Right lobe of liver (tissue), 6 donors: Measurements from ENCODE around the gene SULF2. TPM values are rescaled to one million over a fixed set of nuclear protein-coding genes. Genes with fewer than 3 reads are reported as not detected.

Source experiments
- ATAC-seq, 4 donors: fragments of 200-7000 bp; cut with Tn5 transposase; one replicate each; pipeline ENCODE4 v1.9.1; 2020; ENCODE audit warnings: mild to moderate bottlenecking in 4 of 4, moderate library complexity in 4 of 4
- DNase-seq, 3 donors: peaks; one replicate each; pipeline ENCODE4 v3.0.0-alpha.2; 2020
- H3K27ac ChIP-seq, 3 donors: fragments of 200-600 bp; one replicate each; pipeline ENCODE4 v1.8.0; 2022
- H3K27me3 ChIP-seq, 2 donors: fragments of 200-600 bp; one replicate each; pipeline ENCODE4 v1.8.0; 2022
- H3K36me3 ChIP-seq, 4 donors: fragments of 200-600 bp; sonication (generic) in 1 of 4; one replicate each; pipeline versions ENCODE4 v1.5.1 to v1.8.0; 2017 to 2022; ENCODE audit warnings: control low read depth in 1 of 4
- H3K4me1 ChIP-seq, 4 donors: fragments of 200-600 bp; sonication (generic) in 1 of 4; one replicate each; pipeline versions ENCODE4 v1.5.1 to v1.8.0; 2017 to 2022; ENCODE audit warnings: control low read depth in 1 of 4
- H3K4me3 ChIP-seq, 3 donors: fragments of 200-600 bp; one replicate each; pipeline ENCODE4 v1.8.0; 2022
- H3K9me3 ChIP-seq, 4 donors: fragments of 200-600 bp; sonication (generic) in 1 of 4; one replicate each; pipeline versions ENCODE4 v1.5.1 to v1.8.0; 2017 to 2022; ENCODE audit warnings: control low read depth in 1 of 4
- POLR2A ChIP-seq: fragments of 450-650 bp; IDR thresholded peaks from one replicate; pipeline ENCODE4 v1.6.1; 2017; ENCODE audit warnings: antibody characterized with exemption, mild to moderate bottlenecking
- WGBS: methylation state at CpG from one replicate; pipeline ENCODE4 v1.1.6; 2018; ENCODE audit warnings: low coverage, low lambda C conversion rate; ENCODE audit not compliant: insufficient coverage; ENCODE audit errors: missing lambda C conversion rate; 5-methylcytosine and 5-hydroxymethylcytosine counted together
- intact Hi-C, 2 donors: fragments of 100-400 bp; cut with DNase I; formaldehyde crosslinking; loops; one replicate each; pipeline versions ENCODE4 v1.11.2 to v1.14.1; 2022
- total RNA-seq, 6 experiments: library from RNA; depleted of rRNA in 2 of 6; stranded (reverse); fragments of >200 nt in 2 of 6; fragmentation: NEBNext Ultra II Directional in 3 of 6; extraction: Animal tissue kit (Norgen Biotek cat#: 25700) in 3 of 6; gene quantifications; one replicate each; pipeline versions ENCODE4 v1.1.0 to v1.2.4, GENCODE V29; 2016 to 2023
- TF ChIP-seq, protein P1 (sequence below), 4 donors: fragments of 200-600 bp in 3 of 4; fragments of 450-650 bp in 1 of 4; IDR thresholded peaks; one replicate each; pipeline versions ENCODE4 v1.5.1 to v1.8.0; 2016 to 2022; ENCODE audit warnings: antibody characterized with exemption in 4 of 4, mild to moderate bottlenecking in 2 of 4
- donor health status: DM: no; HTN: yes; CAD: no.
- donor health status: DM: no; HTN: no; CAD: no.
- donor health status: DM: no; HTN: no; CAD: no.
- donor health status: DM: no; HTN: yes; CAD: no.
- donor health status: DM: no; HTN: yes; CAD: no.

SULF2 gene
- total RNA-seq, 6 experiments from 2014 or later: 6.1 to 92.0 (median 48.3) TPM

DNA sequence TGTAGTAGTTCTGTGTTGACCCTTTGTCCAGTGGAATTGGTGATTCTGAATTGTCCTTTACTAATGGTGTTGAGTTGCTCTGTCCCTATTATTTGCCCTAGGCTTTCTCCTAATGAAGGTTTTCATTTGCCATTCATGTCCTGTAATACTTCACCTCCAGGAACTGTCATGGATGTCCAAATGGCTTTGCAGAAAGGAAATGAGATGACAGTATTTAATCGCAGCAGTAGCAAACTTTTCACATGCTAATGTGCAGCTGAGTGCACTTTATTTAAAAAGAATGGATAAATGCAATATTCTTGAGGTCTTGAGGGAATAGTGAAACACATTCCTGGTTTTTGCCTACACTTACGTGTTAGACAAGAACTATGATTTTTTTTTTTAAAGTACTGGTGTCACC is 131.4 kb downstream of the SULF2 start:
- no peak for DNase-seq
- H3K9me3 ChIP-seq: no peaks in the 10 kb centered on the region
- H3K4me1 ChIP-seq: no peaks in the 10 kb centered on the region
- peaks cover 0 to 50% (median 22%) of the 10 kb centered on the region in 4 donors for H3K36me3 ChIP-seq
- 79% methylated on average over 2 of the region's 2 CpGs for WGBS
- TF ChIP-seq POLR2A: no peak
- TF ChIP-seq, protein P1, sequence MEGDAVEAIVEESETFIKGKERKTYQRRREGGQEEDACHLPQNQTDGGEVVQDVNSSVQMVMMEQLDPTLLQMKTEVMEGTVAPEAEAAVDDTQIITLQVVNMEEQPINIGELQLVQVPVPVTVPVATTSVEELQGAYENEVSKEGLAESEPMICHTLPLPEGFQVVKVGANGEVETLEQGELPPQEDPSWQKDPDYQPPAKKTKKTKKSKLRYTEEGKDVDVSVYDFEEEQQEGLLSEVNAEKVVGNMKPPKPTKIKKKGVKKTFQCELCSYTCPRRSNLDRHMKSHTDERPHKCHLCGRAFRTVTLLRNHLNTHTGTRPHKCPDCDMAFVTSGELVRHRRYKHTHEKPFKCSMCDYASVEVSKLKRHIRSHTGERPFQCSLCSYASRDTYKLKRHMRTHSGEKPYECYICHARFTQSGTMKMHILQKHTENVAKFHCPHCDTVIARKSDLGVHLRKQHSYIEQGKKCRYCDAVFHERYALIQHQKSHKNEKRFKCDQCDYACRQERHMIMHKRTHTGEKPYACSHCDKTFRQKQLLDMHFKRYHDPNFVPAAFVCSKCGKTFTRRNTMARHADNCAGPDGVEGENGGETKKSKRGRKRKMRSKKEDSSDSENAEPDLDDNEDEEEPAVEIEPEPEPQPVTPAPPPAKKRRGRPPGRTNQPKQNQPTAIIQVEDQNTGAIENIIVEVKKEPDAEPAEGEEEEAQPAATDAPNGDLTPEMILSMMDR (IDR thresholded peaks at IDR 0.05): no peak
- H3K27me3 ChIP-seq: no peaks in the 10 kb centered on the region
- ATAC-seq: no peak
- no peak overlapping the region for H3K27ac ChIP-seq
- no peak overlapping the region for H3K4me3 ChIP-seq
- intact Hi-C loops: no loop called here

DNA sequence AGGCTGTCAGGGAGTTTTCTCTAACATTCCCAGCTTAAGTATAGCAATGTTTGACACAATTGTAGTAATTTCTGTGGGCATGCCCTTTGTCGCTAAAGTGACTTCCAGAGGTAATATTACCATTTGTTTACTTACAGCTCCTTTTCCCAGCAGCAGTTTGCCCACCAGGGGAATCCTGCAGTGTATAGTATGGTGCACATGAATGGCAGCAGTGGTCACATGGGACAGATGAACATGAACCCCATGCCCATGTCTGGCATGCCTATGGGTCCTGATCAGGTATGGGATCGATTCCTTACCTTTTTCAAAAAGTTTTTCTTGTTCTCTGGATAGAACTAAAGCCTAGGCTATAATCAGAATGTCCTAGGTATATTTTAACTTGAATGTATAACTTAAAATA is 132.5 kb downstream of the SULF2 start:
- H3K27me3 ChIP-seq: no peaks in the 10 kb centered on the region
- peaks cover 0 to 58% (median 24%) of the 10 kb centered on the region in 4 donors for H3K36me3 ChIP-seq
- no peak overlapping the region for H3K4me3 ChIP-seq
- H3K9me3 ChIP-seq: no peaks in the 10 kb centered on the region
- 92% methylated on average over 2 of the region's 2 CpGs for WGBS
- no peaks in the 10 kb centered on the region for H3K4me1 ChIP-seq
- no peak for ATAC-seq
- no peak overlapping the region for H3K27ac ChIP-seq
- intact Hi-C loops: no loop called here
- TF ChIP-seq, protein P1 (IDR thresholded peaks at IDR 0.05): no peak
- no peak for TF ChIP-seq POLR2A
- DNase-seq: no peak

DNA sequence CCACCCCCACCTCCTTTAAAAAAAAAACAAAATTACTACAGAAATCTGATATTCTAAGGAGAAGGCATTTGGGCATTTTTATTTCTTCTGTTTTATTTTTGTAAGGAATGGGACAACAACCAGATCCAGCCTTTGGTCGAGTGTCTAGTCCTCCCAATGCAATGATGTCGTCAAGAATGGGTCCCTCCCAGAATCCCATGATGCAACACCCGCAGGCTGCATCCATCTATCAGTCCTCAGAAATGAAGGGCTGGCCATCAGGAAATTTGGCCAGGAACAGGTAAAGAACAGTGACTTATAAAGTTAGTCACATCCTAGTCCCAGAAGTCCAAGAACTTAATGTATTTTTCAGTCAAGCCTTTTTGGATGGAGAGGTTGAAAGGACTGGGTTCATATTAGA is 133.0 kb downstream of the SULF2 start:
- 83% methylated on average over 3 of the region's 3 CpGs for WGBS

DNA sequence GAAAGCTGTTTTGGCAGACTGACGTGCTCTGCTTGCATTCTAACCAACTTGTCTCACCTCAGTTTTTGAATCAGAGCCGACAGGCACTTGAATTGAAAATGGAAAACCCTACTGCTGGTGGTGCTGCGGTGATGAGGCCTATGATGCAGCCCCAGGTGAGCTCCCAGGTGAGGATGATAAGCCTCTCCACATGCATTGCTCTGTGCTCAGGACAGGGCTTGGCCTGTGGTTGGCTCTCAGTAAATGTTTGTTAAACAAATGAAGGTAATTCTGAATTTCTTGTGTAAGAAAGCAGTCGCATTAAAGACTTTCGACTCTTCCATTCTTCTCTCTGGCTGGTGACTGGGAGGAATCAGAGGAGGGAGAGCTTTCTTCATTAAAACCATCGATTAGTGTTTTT is 136.3 kb downstream of the SULF2 start:
- no peaks in the 10 kb centered on the region for H3K4me1 ChIP-seq
- H3K4me3 ChIP-seq: no peak overlapping the region
- ATAC-seq (no peak), DNase-seq (no peak)
- WGBS: 93% methylated on average over 5 of the region's 6 CpGs
- no peaks in the 10 kb centered on the region for H3K9me3 ChIP-seq
- no peaks in the 10 kb centered on the region for H3K27me3 ChIP-seq
- no peak for TF ChIP-seq POLR2A
- TF ChIP-seq, protein P1 (IDR thresholded peaks at IDR 0.05): no peak
- no peak overlapping the region for H3K27ac ChIP-seq
- intact Hi-C loops: no loop called here
- peaks cover 0 to 78% (median 21%) of the 10 kb centered on the region in 4 donors for H3K36me3 ChIP-seq

More for the DNA sequence above, 133.0 kb downstream of the SULF2 start:
- intact Hi-C loops: no loop called here
- TF ChIP-seq, protein P1 (IDR thresholded peaks at IDR 0.05): no peak
- TF ChIP-seq POLR2A: no peak
- no peaks in the 10 kb centered on the region for H3K9me3 ChIP-seq
- H3K27me3 ChIP-seq: no peaks in the 10 kb centered on the region
- H3K4me1 ChIP-seq: no peaks in the 10 kb centered on the region
- DNase-seq (no peak), ATAC-seq (no peak)
- H3K27ac ChIP-seq: no peak overlapping the region
- peaks cover 0 to 60% (median 24%) of the 10 kb centered on the region in 4 donors for H3K36me3 ChIP-seq
- H3K4me3 ChIP-seq: no peak overlapping the region

DNA sequence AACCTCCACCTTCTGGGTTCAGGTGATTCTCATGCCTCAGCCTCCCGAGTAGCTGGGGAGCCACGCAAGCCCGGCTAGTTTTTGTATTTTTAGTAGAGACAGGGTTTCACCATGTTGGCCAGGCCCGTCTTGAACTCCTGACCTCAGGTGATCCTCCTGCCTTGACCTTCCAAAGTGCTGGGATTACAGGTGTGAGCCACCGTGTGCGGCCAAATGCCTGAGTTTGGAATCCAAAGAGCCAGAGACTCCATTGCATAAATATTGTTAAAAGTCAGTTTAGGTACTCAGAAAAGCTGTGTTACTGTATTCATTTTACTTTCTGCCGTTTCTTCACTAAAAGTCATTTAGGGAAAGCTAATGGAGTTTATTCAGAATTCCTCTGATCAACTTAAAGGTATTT is 137.3 kb downstream of the SULF2 start:
- H3K27ac ChIP-seq: no peak overlapping the region
- H3K36me3 ChIP-seq: peaks cover 0 to 69% (median 18%) of the 10 kb centered on the region in 4 donors
- H3K27me3 ChIP-seq: no peaks in the 10 kb centered on the region
- ATAC-seq (no peak), DNase-seq (no peak)
- H3K9me3 ChIP-seq: no peaks in the 10 kb centered on the region
- no peak overlapping the region for H3K4me3 ChIP-seq
- intact Hi-C loops: no loop called here
- TF ChIP-seq, protein P1 (IDR thresholded peaks at IDR 0.05): no peak
- TF ChIP-seq POLR2A: no peak
- H3K4me1 ChIP-seq: no peaks in the 10 kb centered on the region
- 76% methylated on average over 6 of the region's 7 CpGs for WGBS
